Aorta (tissue), 5 donors: ENCODE data around the gene SHC4. TPM values are rescaled to one million over a fixed set of nuclear protein-coding genes. Genes with fewer than 3 reads are reported as not detected.

Experiments
- ATAC-seq: fragments of 200-7000 bp; cut with Tn5 transposase; one replicate; pipeline ENCODE4 v1.9.1; 2022; ENCODE audit warnings: moderate library complexity; ENCODE audit not compliant: low FRiP score
- DNase-seq, 2 donors: peaks; one replicate each; pipeline ENCODE4 v3.0.0-alpha.2; 2020
- H3K27ac ChIP-seq, 2 donors: one replicate each; pipeline ENCODE4 v1.5.1; 2013; ENCODE audit warnings: low read length in 2 of 2, mild to moderate bottlenecking in 2 of 2, moderate library complexity in 2 of 2, control low read depth in 1 of 2, inconsistent platforms in 1 of 2, low read depth in 1 of 2
- H3K27me3 ChIP-seq, 2 donors: one replicate each; pipeline ENCODE4 v1.6.1; 2013; ENCODE audit warnings: control low read depth in 1 of 2, low read length in 1 of 2, mild to moderate bottlenecking in 1 of 2, moderate library complexity in 1 of 2; ENCODE audit not compliant: insufficient read depth in 2 of 2, control insufficient read depth in 1 of 2
- H3K36me3 ChIP-seq, 2 donors: one replicate each; pipeline ENCODE4 v1.6.1; 2013; ENCODE audit warnings: control low read depth in 1 of 2, low read length in 1 of 2, mild to moderate bottlenecking in 1 of 2; ENCODE audit not compliant: insufficient read depth in 2 of 2, control insufficient read depth in 1 of 2
- H3K4me1 ChIP-seq, 2 donors: one replicate each; pipeline ENCODE4 v1.6.1; 2013; ENCODE audit warnings: low read length in 2 of 2, control low read depth in 1 of 2, mild to moderate bottlenecking in 1 of 2, moderate library complexity in 1 of 2; ENCODE audit not compliant: insufficient read depth in 2 of 2, control insufficient read depth in 1 of 2
- H3K4me3 ChIP-seq, 2 donors: one replicate each; pipeline ENCODE4 v1.5.1; 2013; ENCODE audit warnings: low read length in 2 of 2, control low read depth in 1 of 2, mild to moderate bottlenecking in 1 of 2
- H3K9me3 ChIP-seq: one replicate; pipeline ENCODE4 v1.6.1; 2013; ENCODE audit warnings: mild to moderate bottlenecking, low read length; ENCODE audit not compliant: control insufficient read depth
- WGBS, 2 donors: extraction: QIAGEN DNeasy Blood & Tissue Kit; methylation state at CpG; one replicate each; pipeline ENCODE4 v1.1.7; 2013; 5-methylcytosine and 5-hydroxymethylcytosine counted together
- intact Hi-C, 2 donors: fragments of 100-400 bp; cut with DNase I; formaldehyde crosslinking; loops; one replicate each; pipeline versions ENCODE4 v1.14.2 to v1.15.0; 2022
- polyA plus RNA-seq, 2 donors: library from polyadenylated mRNA; stranded (reverse); fragments of 200-250 nt; gene quantifications; one replicate each; pipeline ENCODE4 v1.2.3, GENCODE V29; 2013
- total RNA-seq, 2 donors: library from RNA; stranded (reverse); fragmentation: NEBNext Ultra II Directional; extraction: Animal tissue kit (Norgen Biotek cat#: 25700); gene quantifications; one replicate each; pipeline ENCODE4 v1.2.1, GENCODE V29; 2021
- donor health status: healthy with polysubstance abuse.
- donor health status: Bipolar disorder and iron deficiency.
- donor health status: DM: no; HTN: no; CAD: no.
- donor health status: DM: no; HTN: no; CAD: no.
- donor health status: DM: yes; HTN: yes; CAD: no.

Gene SHC4
- total and polyA plus RNA-seq, 4 donors: 4.4 to 18.6 (median 7.2) TPM

- no peaks in the 10 kb centered on the region for H3K36me3 ChIP-seq
- intact Hi-C loops: no loop called here
- no peaks in the 10 kb centered on the region for H3K27me3 ChIP-seq
- ATAC-seq: no peak
- WGBS, 2 donors: 87 to 90% methylated on average over 5 of the region's 5 CpGs
- DNase-seq: no peak
- H3K4me1 ChIP-seq: peaks cover 3 to 9% of the 10 kb centered on the region in 2 donors
- no peak overlapping the region for H3K4me3 ChIP-seq
- H3K9me3 ChIP-seq: no peaks in the 10 kb centered on the region
- no peak overlapping the region for H3K27ac ChIP-seq
Measured at GRCh38 chr15:48941904-48942303, 21.8 kb downstream of the SHC4 start.

DNA sequence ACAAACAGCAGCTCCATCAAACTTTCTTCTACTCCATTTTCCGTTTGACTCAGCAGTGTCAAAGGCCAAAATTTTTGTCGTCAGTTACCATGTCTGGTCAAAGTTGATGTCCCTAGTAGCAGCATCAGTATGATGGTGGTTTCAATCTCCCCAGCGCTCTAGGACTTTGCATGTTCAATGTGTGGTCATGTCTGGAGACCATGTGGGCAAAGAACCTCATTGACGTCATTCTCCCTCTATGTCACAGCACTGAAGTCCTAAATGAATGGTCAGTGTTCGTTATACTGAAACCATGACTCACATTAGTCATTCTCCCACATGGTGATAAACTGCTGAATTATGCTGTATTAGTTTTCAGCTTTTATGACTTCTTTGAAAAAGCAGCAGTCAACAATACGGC, 23.2 kb downstream of the SHC4 start:
- WGBS, 2 donors: 86 to 88% methylated on average over 6 of the region's 6 CpGs
- no peaks in the 10 kb centered on the region for H3K9me3 ChIP-seq
- no peak overlapping the region for H3K27ac ChIP-seq
- ATAC-seq: no peak
- no peaks in the 10 kb centered on the region for H3K27me3 ChIP-seq
- no peaks in the 10 kb centered on the region for H3K36me3 ChIP-seq
- peaks cover 2 to 8% of the 10 kb centered on the region in 2 donors for H3K4me1 ChIP-seq
- H3K4me3 ChIP-seq: no peak overlapping the region
- DNase-seq: no peak
- intact Hi-C loops: no loop called here

DNA sequence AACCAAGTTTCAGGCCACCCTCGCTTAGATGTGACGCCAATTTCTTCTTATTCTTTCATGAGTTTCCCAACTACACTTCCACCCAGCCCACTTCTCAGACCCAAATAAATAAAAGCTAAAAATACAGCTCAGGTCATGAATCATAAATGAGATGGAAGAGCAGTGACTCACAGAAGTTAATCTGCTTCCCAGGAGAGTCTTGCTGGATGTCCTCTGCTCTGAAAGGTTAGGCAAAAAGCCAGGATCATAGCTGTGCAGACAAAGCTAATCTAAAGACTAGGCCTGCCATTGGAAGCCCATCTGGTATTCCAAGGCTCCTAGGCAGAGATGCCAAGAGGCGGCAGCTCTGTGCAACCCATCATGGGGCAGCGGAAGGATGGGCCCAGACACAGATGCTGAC, 24.1 kb downstream of the SHC4 start:
- peak in 1 of 2 donors; percentile 50 for DNase-seq
- no peaks in the 10 kb centered on the region for H3K27me3 ChIP-seq
- H3K4me3 ChIP-seq: no peak overlapping the region
- WGBS, 2 donors: 75% methylated on average over 4 of the region's 4 CpGs
- no peak for ATAC-seq
- intact Hi-C loops: no loop called here
- H3K27ac ChIP-seq: no peak overlapping the region
- H3K4me1 ChIP-seq: peaks cover 0 to 10% of the 10 kb centered on the region in 2 donors
- H3K9me3 ChIP-seq: no peaks in the 10 kb centered on the region
- no peaks in the 10 kb centered on the region for H3K36me3 ChIP-seq

DNA sequence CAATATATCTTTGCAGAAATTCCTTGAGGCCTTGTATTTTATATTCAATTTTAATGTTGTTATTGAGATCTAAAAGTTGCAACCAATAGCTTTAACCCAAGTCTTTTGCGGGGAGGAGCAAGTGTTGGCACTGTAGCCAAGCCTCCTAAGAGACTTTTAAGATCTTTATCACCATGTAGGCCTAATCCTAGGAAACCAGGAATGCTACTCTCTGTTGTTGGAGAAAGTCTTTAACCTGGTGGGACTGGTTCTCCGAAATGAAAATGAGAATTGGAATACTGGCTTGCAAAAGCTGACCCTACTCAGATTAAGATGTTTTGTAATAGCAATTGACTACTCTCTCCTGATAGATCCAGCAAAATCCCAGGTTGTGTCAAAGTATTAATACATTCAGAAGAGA, 25.8 kb downstream of the SHC4 start:
- Histone ChIP-seq H3K27ac (no peak overlapping the region), H3K36me3 (no peaks in the 10 kb centered on the region), H3K9me3 (no peaks in the 10 kb centered on the region), H3K27me3 (no peaks in the 10 kb centered on the region), H3K4me3 (no peak overlapping the region), H3K4me1 (peaks cover 0 to 10% of the 10 kb centered on the region in 2 donors)
- ATAC-seq (no peak), DNase-seq (no peak)
- intact Hi-C loops: no loop called here
- 88 to 92% methylated on average over 2 of the region's 2 CpGs for WGBS, 2 donors

DNA sequence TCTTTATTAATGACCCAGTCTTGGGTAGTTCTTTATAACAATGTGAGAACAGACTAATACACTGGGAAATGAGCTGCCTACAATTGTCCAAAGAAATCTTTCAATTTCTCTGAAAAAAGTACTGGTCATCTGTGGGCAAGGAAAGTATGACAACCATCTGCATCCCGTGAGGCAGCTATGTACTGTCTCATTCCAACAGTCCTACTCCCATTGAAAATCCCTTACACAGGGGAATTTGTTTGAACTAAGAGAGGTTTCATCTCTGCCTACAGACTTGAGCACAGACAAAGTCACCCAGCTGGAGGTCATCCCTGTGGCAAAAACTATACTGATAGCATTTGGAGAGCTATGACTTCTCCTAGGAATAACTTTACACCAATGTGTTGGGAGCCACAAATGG, 27.1 kb downstream of the SHC4 start:
- Histone ChIP-seq H3K27me3 (no peaks in the 10 kb centered on the region), H3K36me3 (no peaks in the 10 kb centered on the region), H3K27ac (no peak overlapping the region), H3K9me3 (no peaks in the 10 kb centered on the region), H3K4me1 (peaks cover 0 to 10% of the 10 kb centered on the region in 2 donors), H3K4me3 (no peak overlapping the region)
- ATAC-seq (no peak), DNase-seq (no peak)
- WGBS, 2 donors: 78 to 81% methylated on average over 1 of the region's 1 CpG
- intact Hi-C loops: no loop called here

GRCh38 chr15:48935236-48935635, 28.5 kb downstream of the SHC4 start:
- Histone ChIP-seq H3K9me3 (no peaks in the 10 kb centered on the region), H3K36me3 (no peaks in the 10 kb centered on the region), H3K4me1 (peaks cover 3 to 10% of the 10 kb centered on the region in 2 donors), H3K27me3 (no peaks in the 10 kb centered on the region), H3K27ac (no peak overlapping the region), H3K4me3 (no peak overlapping the region)
- ATAC-seq: no peak
- DNase-seq: no peak
- intact Hi-C loops: no loop called here

- H3K4me3 ChIP-seq: no peak overlapping the region
- WGBS, 2 donors: 75 to 80% methylated on average over 4 of the region's 4 CpGs
- no peak overlapping the region for H3K27ac ChIP-seq
- H3K4me1 ChIP-seq: peaks cover 3 to 4% of the 10 kb centered on the region in 2 donors
- no peaks in the 10 kb centered on the region for H3K27me3 ChIP-seq
- no peaks in the 10 kb centered on the region for H3K9me3 ChIP-seq
- ATAC-seq: no peak
- no peak for DNase-seq
- intact Hi-C loops: no loop called here
- H3K36me3 ChIP-seq: no peaks in the 10 kb centered on the region
Measured at GRCh38 chr15:48930735-48931134, 33.0 kb downstream of the SHC4 start.

- DNase-seq (no peak), ATAC-seq (peak; percentile 40)
- WGBS, 2 donors: 9 to 23% methylated on average over 3 of the region's 3 CpGs
- no peaks in the 10 kb centered on the region for H3K9me3 ChIP-seq
- H3K4me1 ChIP-seq: peaks cover 0 to 4% of the 10 kb centered on the region in 2 donors
- peak overlapping the region in 1 of 2 donors; percentile 11 for H3K27ac ChIP-seq
- H3K36me3 ChIP-seq: no peaks in the 10 kb centered on the region
- intact Hi-C loops: no loop called here
- H3K27me3 ChIP-seq: no peaks in the 10 kb centered on the region
- no peak overlapping the region for H3K4me3 ChIP-seq
Measured at GRCh38 chr15:48929661-48930060, 34.1 kb downstream of the SHC4 start.

- H3K4me1 ChIP-seq: peaks cover 0 to 4% of the 10 kb centered on the region in 2 donors
- WGBS, 2 donors: 88 to 91% methylated on average over 6 of the region's 6 CpGs
- H3K27ac ChIP-seq: no peak overlapping the region
- H3K27me3 ChIP-seq: no peaks in the 10 kb centered on the region
- H3K36me3 ChIP-seq: no peaks in the 10 kb centered on the region
- H3K9me3 ChIP-seq: no peaks in the 10 kb centered on the region
- DNase-seq (no peak), ATAC-seq (peak; percentile 5)
- no peak overlapping the region for H3K4me3 ChIP-seq
- intact Hi-C loops: no loop called here
Measured at GRCh38 chr15:48928877-48929538, 34.7 kb downstream of the SHC4 start.
